Caco-2 (cell line): ENCODE results near the gene TPM1. TPM values are rescaled to one million over a fixed set of nuclear protein-coding genes. Genes with fewer than 3 reads are reported as not detected.
A peak's percentile ranks its signal among the peaks of the same experiment; 100 is the strongest.

Source experiments
- BruUV-seq: library from RNA; stranded (reverse); fragments of 400-500 nt; replicated peaks from 2 replicates; lab custom pipeline; 2021; lab: Mats Ljungman, UMichigan
- CTCF ChIA-PET: fragments of 300-600 bp; sonication (Branson Sonifier 250); formaldehyde crosslinking; loops from one replicate; lab custom pipeline; 2022; ENCODE audit warnings: antibody characterized with exemption; lab: Charles Lee
- POLR2A ChIA-PET: fragments of 300-600 bp; sonication (Branson Sonifier 250); formaldehyde crosslinking; loops from one replicate; lab custom pipeline; 2022; ENCODE audit warnings: antibody characterized with exemption; lab: Charles Lee
- DNase-seq, 2 experiments: peaks; one replicate each; pipeline versions ENCODE4 v3.0.0 to v3.0.0-alpha.2; 2020 to 2022
- H3K27me3 ChIP-seq: replicated peaks from 2 replicates; pipeline ENCODE4 v1.6.0; 2011; ENCODE audit warnings: low read length; ENCODE audit not compliant: control insufficient read depth, insufficient read depth
- H3K36me3 ChIP-seq: 2 replicates; pipeline ENCODE4 v1.5.1; 2011; ENCODE audit warnings: low read length; ENCODE audit not compliant: control insufficient read depth, insufficient read depth
- H3K4me1 ChIP-seq: fragments of 250-450 bp; sonication (Bioruptor Pico); 2 replicates; pipeline ENCODE4 v1.5.1; 2020; ENCODE audit warnings: mild to moderate bottlenecking
- H3K4me3 ChIP-seq: 2 replicates; pipeline ENCODE4 v1.5.1; 2011; ENCODE audit warnings: low read depth, mild to moderate bottlenecking, control low read depth, low read length
- H3K9me3 ChIP-seq: fragments of 250-450 bp; sonication (Bioruptor Pico); 2 replicates; pipeline ENCODE4 v1.5.1; 2020; ENCODE audit warnings: mild to moderate bottlenecking, moderate library complexity
- H3K27ac Mint-ChIP-seq: one replicate; pipeline ENCODE4 v1.8.0; 2022; ENCODE audit warnings: mixed read lengths; ENCODE audit not compliant: unreplicated experiment
- H3K27me3 Mint-ChIP-seq: one replicate; pipeline ENCODE4 v1.8.0; 2022; ENCODE audit warnings: mixed read lengths; ENCODE audit not compliant: insufficient read depth, unreplicated experiment
- H3K36me3 Mint-ChIP-seq: one replicate; pipeline ENCODE4 v1.8.0; 2022; ENCODE audit warnings: mild to moderate bottlenecking, mixed read lengths; ENCODE audit not compliant: insufficient read depth, unreplicated experiment
- H3K4me1 Mint-ChIP-seq: one replicate; pipeline ENCODE4 v1.8.0; 2022; ENCODE audit warnings: low read depth, mixed read lengths; ENCODE audit not compliant: unreplicated experiment
- H3K4me3 Mint-ChIP-seq: one replicate; pipeline ENCODE4 v1.8.0; 2022; ENCODE audit warnings: mild to moderate bottlenecking, moderate library complexity, mixed read lengths; ENCODE audit not compliant: unreplicated experiment
- H3K9me3 Mint-ChIP-seq: one replicate; pipeline ENCODE4 v1.8.0; 2022; ENCODE audit warnings: mixed read lengths; ENCODE audit not compliant: unreplicated experiment
- CTCF ChIP-seq, 2 experiments: fragments of 200-600 bp in 1 of 2; IDR thresholded peaks; 1 replicate in 1 of 2; 2 replicates in 1 of 2; pipeline versions ENCODE4 v1.5.1 to v1.8.0; 2011 to 2022; ENCODE audit warnings: antibody characterized with exemption in 1 of 2, control low read depth in 1 of 2, inconsistent platforms in 1 of 2, low read depth in 1 of 2, low read length in 1 of 2, mild to moderate bottlenecking in 1 of 2, moderate library complexity in 1 of 2; ENCODE audit not compliant: insufficient read depth in 1 of 2, severe bottlenecking in 1 of 2, unreplicated experiment in 1 of 2
- intact Hi-C: fragments of 100-400 bp; cut with micrococcal nuclease; formaldehyde crosslinking; loops from one replicate; pipeline ENCODE4 v1.10.0; 2022; ENCODE audit not compliant: unreplicated experiment
- total RNA-seq: library from RNA; stranded (reverse); gene quantifications from 2 replicates; pipeline ENCODE4 v1.2.3, GENCODE V29; 2022

TPM1 gene
- total RNA-seq, 1 experiment from 2014 or later: 193 TPM

- intact Hi-C loops: no loop called here
- CTCF ChIA-PET: no interaction called here
Observed at GRCh38 chr15:62994439-62994838, 48.1 kb upstream of the TPM1 start.

GRCh38 chr15:62994975-62995681 lies 47.4 kb upstream of the TPM1 start:
- Histone ChIP-seq H3K27me3 (no peaks in the 10 kb centered on the region), H3K4me3 (no peak overlapping the region), H3K4me1 (peaks cover 63% of the 10 kb centered on the region), H3K36me3 (no peaks in the 10 kb centered on the region), H3K9me3 (no peaks in the 10 kb centered on the region)
- DNase-seq: peak; percentile 15 to 40
- peaks cover 11% of the 10 kb centered on the region for H3K36me3 Mint-ChIP-seq
- no peaks in the 10 kb centered on the region for H3K27me3 Mint-ChIP-seq
- no TSS peak for BruUV-seq
- intact Hi-C loops: no loop called here
- no peaks in the 10 kb centered on the region for H3K9me3 Mint-ChIP-seq
- H3K4me1 Mint-ChIP-seq: peaks cover 50% of the 10 kb centered on the region
- ChIA-PET CTCF (no interaction called here), POLR2A (interaction anchor here (1.2 kb wide), 1 partner anchor 67 kb away, joined by 3 read pairs; no protein-coding TSS in a partner anchor)
- H3K27ac Mint-ChIP-seq: no peak overlapping the region
- no peak for TF ChIP-seq CTCF (IDR thresholded peaks at IDR 0.05; ENCODE audit: insufficient read depth in 1 of 2, low read depth in 1 of 2, low read length in 1 of 2, severe bottlenecking in 1 of 2, unreplicated experiment in 1 of 2)
- H3K4me3 Mint-ChIP-seq: no peak overlapping the region

More at GRCh38 chr15:62994439-62994838, 48.1 kb upstream of the TPM1 start:
- no peak for TF ChIP-seq CTCF (IDR thresholded peaks at IDR 0.05; ENCODE audit: insufficient read depth in 1 of 2, low read depth in 1 of 2, low read length in 1 of 2, severe bottlenecking in 1 of 2, unreplicated experiment in 1 of 2)
- peaks cover 45% of the 10 kb centered on the region for H3K4me1 Mint-ChIP-seq
- no peak overlapping the region for H3K27ac Mint-ChIP-seq
- no peaks in the 10 kb centered on the region for H3K9me3 Mint-ChIP-seq
- POLR2A ChIA-PET: interaction anchor here (1.2 kb wide), 1 partner anchor 67 kb away, joined by 3 read pairs; no protein-coding TSS in a partner anchor
- no peak overlapping the region for H3K4me3 ChIP-seq
- no peaks in the 10 kb centered on the region for H3K9me3 ChIP-seq
- peaks cover 57% of the 10 kb centered on the region for H3K4me1 ChIP-seq
- BruUV-seq: no TSS peak
- no peaks in the 10 kb centered on the region for H3K36me3 ChIP-seq
- H3K36me3 Mint-ChIP-seq: peaks cover 8% of the 10 kb centered on the region
- no peaks in the 10 kb centered on the region for H3K27me3 ChIP-seq
- H3K4me3 Mint-ChIP-seq: no peak overlapping the region
- H3K27me3 Mint-ChIP-seq: no peaks in the 10 kb centered on the region
- DNase-seq: no peak

- Mint-ChIP-seq H3K4me3 (no peak overlapping the region), H3K27ac (peak overlapping the region; percentile 72), H3K9me3 (no peaks in the 10 kb centered on the region), H3K4me1 (peaks cover 45% of the 10 kb centered on the region), H3K27me3 (no peaks in the 10 kb centered on the region), H3K36me3 (peaks cover 11% of the 10 kb centered on the region)
- Histone ChIP-seq H3K36me3 (no peaks in the 10 kb centered on the region), H3K4me1 (peaks cover 65% of the 10 kb centered on the region), H3K27me3 (no peaks in the 10 kb centered on the region), H3K9me3 (no peaks in the 10 kb centered on the region), H3K4me3 (no peak overlapping the region)
- POLR2A ChIA-PET: no interaction called here
- intact Hi-C loops: no loop called here
- TF ChIP-seq CTCF (IDR thresholded peaks at IDR 0.05; ENCODE audit: insufficient read depth in 1 of 2, low read depth in 1 of 2, low read length in 1 of 2, severe bottlenecking in 1 of 2, unreplicated experiment in 1 of 2): no peak
- DNase-seq: no peak
- BruUV-seq: no TSS peak
- CTCF ChIA-PET: interaction anchor here (2.7 kb wide), 1 partner anchor 51 kb away, joined by 7 read pairs; no protein-coding TSS in a partner anchor
Observed at GRCh38 chr15:62997441-62997840, 45.1 kb upstream of the TPM1 start.
